Mucosa of descending colon (tissue), 3 donors: ENCODE data around the gene GAB3. TPM values are rescaled to one million over a fixed set of nuclear protein-coding genes. Genes with fewer than 3 reads are reported as not detected.

ENCODE experiments used
- ATAC-seq: fragments of 200-7000 bp; cut with Tn5 transposase; one replicate; pipeline ENCODE4 v1.9.1; 2020; ENCODE audit warnings: mild to moderate bottlenecking, moderate library complexity
- DNase-seq, 3 donors: peaks; one replicate each; pipeline ENCODE4 v3.0.0-alpha.2; 2020
- H3K36me3 ChIP-seq: fragments of 200-600 bp; one replicate; pipeline ENCODE4 v1.8.0; 2021; ENCODE audit warnings: low read depth, mild to moderate bottlenecking
- H3K4me1 ChIP-seq: fragments of 200-600 bp; one replicate; pipeline ENCODE4 v1.8.0; 2021; ENCODE audit warnings: low read depth, mild to moderate bottlenecking
- H3K4me3 ChIP-seq: fragments of 200-600 bp; one replicate; pipeline ENCODE4 v1.8.0; 2021; ENCODE audit warnings: mild to moderate bottlenecking
- H3K9me3 ChIP-seq: fragments of 200-600 bp; one replicate; pipeline ENCODE4 v1.8.0; 2021; ENCODE audit warnings: mild to moderate bottlenecking
- CTCF ChIP-seq: fragments of 200-600 bp; IDR thresholded peaks from one replicate; pipeline ENCODE4 v1.8.0; 2022; ENCODE audit warnings: antibody characterized with exemption, mild to moderate bottlenecking
- intact Hi-C, 2 donors: fragments of 100-400 bp; cut with DNase I in 1 of 2; cut with micrococcal nuclease in 1 of 2; formaldehyde crosslinking; loops; one replicate each; pipeline versions ENCODE4 v1.11.0 to v1.11.1; 2022; cut with DNase I, micrococcal nuclease
- total RNA-seq, 3 donors: library from RNA; stranded (reverse); fragmentation: NEBNext Ultra II Directional in 2 of 3; extraction: Animal tissue kit (Norgen Biotek cat#: 25700) in 2 of 3; gene quantifications; one replicate each; pipeline versions ENCODE4 v1.2.1 to v1.2.4, GENCODE V29; 2021 to 2023
- donor health status: DM: no; HTN: no; CAD: no; lungs with moderate emphysema.
- donor health status: DM: no; HTN: no; CAD: no.
- donor health status: DM: no; HTN: yes; CAD: no.

The GAB3 gene
- total RNA-seq, 3 donors from 2014 or later = 1.3 to 3.4 (median 2.5) TPM

GRCh38 chrX:154737136-154737535, 13.7 kb downstream of the GAB3 start:
- no peak for ATAC-seq
- DNase-seq = no peak
- Histone ChIP-seq H3K9me3 (no peaks in the 10 kb centered on the region), H3K4me3 (no peak overlapping the region), H3K4me1 (peaks cover 8% of the 10 kb centered on the region), H3K36me3 (no peaks in the 10 kb centered on the region)
- TF ChIP-seq CTCF = no peak
- intact Hi-C loops = no loop called here

GRCh38 chrX:154735695-154736393, 15.0 kb downstream of the GAB3 start:
- no peak for TF ChIP-seq CTCF
- Histone ChIP-seq H3K9me3 (no peaks in the 10 kb centered on the region), H3K4me1 (peaks cover 8% of the 10 kb centered on the region), H3K4me3 (no peak overlapping the region), H3K36me3 (no peaks in the 10 kb centered on the region)
- ATAC-seq = peak; percentile 22
- intact Hi-C loops = no loop called here
- no peak for DNase-seq

DNA sequence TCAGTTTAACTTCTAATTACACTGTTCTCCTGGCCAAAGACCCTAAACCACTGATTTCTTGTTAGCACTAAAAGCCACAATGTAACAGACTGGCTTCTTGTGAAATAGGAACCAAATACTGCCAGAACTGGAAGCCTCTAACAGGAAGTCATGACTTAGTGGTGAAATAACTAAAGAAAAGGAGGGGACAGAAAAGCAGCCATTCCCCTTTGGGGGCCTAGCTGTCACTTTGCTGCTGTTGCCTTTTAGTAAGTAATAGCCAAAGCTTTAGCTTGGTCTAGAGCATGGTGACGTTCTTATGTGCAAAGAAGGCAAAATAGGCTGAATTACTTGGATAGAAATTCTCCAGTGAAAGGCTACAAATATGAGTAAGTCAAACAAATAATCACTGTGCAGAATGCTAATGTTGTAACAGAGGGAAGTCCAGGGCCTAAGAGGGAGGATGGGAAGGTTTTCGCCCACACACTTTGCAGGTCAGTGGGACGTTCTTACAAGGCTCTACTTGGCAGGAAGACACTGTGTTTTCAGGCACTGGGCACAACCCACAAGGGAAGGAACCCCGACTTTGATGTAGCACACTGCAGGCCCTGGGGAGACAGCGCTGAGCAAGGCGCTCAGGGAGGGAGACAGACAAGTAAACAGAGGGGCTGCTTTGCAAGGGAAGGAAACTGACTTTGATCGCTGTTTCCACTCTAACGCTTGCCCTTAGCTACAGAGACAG, 16.7 kb downstream of the GAB3 start:
- Histone ChIP-seq H3K4me3 (no peak overlapping the region), H3K4me1 (peaks cover 8% of the 10 kb centered on the region), H3K9me3 (no peaks in the 10 kb centered on the region), H3K36me3 (no peaks in the 10 kb centered on the region)
- TF ChIP-seq CTCF = no peak
- ATAC-seq (peak; percentile 51), DNase-seq (peak in 1 of 3 donors; percentile 34)
- intact Hi-C loops = no loop called here

DNA sequence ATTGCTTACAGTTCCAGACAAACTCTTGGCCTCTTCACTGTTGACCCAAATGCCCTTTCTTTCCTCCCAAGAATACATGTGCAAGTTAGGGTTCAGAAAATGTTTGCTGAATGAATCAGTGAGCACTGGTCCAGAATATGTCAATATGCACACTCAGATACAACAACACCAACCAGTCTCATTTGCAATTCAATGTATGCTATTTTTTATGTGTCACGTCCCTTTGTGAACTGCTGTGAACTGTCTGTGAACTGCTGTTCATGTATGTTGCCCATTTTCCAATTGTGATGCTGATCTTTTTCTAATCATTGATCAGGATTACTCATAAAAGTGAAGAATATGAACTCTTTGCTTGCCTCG, 17.8 kb downstream of the GAB3 start:
- H3K4me1 ChIP-seq = peaks cover 8% of the 10 kb centered on the region
- intact Hi-C loops = no loop called here
- TF ChIP-seq CTCF = no peak
- H3K4me3 ChIP-seq = no peak overlapping the region
- ATAC-seq (no peak), DNase-seq (no peak)
- no peaks in the 10 kb centered on the region for H3K9me3 ChIP-seq
- H3K36me3 ChIP-seq = no peaks in the 10 kb centered on the region

DNA sequence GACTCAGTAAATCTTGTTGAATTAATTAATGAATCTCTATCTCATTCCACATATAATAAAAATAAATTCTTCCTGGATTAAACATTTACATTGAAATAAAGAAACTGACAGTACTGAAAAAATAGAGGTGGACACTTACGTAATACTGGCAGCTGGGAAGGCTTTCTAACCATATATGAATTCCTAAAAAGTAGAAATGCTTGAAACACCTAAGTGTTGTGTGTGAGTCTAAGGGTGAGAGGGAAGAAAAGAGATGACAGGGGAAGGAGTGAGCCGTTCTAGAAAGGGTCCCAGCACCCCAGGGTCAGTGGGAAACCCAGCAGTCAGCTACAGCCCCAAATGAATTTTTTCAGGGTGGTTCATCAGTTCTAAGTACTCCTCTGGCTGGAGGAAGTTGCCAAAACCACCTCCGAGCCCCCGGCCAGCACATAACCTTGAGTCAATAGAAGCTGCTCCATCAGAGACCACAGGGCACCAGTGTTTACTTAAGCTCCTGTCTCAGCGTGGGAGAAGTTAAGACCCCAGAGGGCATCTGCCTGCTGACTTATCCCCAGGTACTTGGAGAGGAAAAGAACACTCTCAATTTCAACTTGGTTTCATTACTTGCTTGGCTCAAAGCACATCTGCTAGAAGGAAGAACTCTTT, 18.3 kb downstream of the GAB3 start:
- no peak overlapping the region for H3K4me3 ChIP-seq
- no peaks in the 10 kb centered on the region for H3K9me3 ChIP-seq
- intact Hi-C loops = no loop called here
- ATAC-seq = no peak
- DNase-seq = no peak
- no peak for TF ChIP-seq CTCF
- no peaks in the 10 kb centered on the region for H3K36me3 ChIP-seq
- peaks cover 7% of the 10 kb centered on the region for H3K4me1 ChIP-seq
